HL-60 (cell line): Measurements from ENCODE around the gene COTL1.
"Not testable (repeated sequence)": the region's sequence is repeated elsewhere in the genome, so short reads cannot be mapped to it uniquely, and the experiment has no call there.

Experiments used
- DNase-seq, 2 experiments: peaks; one replicate each; pipeline ENCODE4 v3.0.0-alpha.2; 2010 to 2020; ENCODE audit warnings: low read depth in 1 of 2, low spot score in 1 of 2
- H3K27ac ChIP-seq: fragments of 250-450 bp; sonication (Bioruptor Pico); replicated peaks from 2 replicates; pipeline ENCODE4 v1.5.1; 2020; ENCODE audit warnings: mild to moderate bottlenecking, moderate library complexity
- H3K27me3 ChIP-seq: fragments of 250-450 bp; sonication (Bioruptor Pico); 2 replicates; pipeline ENCODE4 v1.5.1; 2021; ENCODE audit warnings: mild to moderate bottlenecking, moderate library complexity; ENCODE audit not compliant: insufficient read depth, poor library complexity, severe bottlenecking
- H3K4me3 ChIP-seq: replicated peaks from 2 replicates; pipeline ENCODE4 v1.5.1; 2011; ENCODE audit warnings: mild to moderate bottlenecking, control low read depth, low read length; ENCODE audit not compliant: insufficient read depth
- CTCF ChIP-seq: IDR thresholded peaks from one replicate; pipeline ENCODE4 v1.5.1; 2011; ENCODE audit warnings: low read length, control low read depth, inconsistent platforms; ENCODE audit not compliant: insufficient read depth
- GABPA ChIP-seq: IDR thresholded peaks from 2 replicates; pipeline ENCODE4 v1.6.1; 2012; ENCODE audit warnings: low read depth
- POLR2AphosphoS5 ChIP-seq: IDR thresholded peaks from 2 replicates; pipeline ENCODE4 v1.6.1; 2012; ENCODE audit warnings: low read depth
- REST ChIP-seq: IDR thresholded peaks from 2 replicates; pipeline ENCODE4 v1.6.1; 2012; ENCODE audit warnings: low read depth; ENCODE audit not compliant: insufficient replicate concordance
- SPI1 ChIP-seq: IDR thresholded peaks from 2 replicates; pipeline ENCODE4 v1.6.1; 2012; ENCODE audit warnings: low read depth, mild to moderate bottlenecking, borderline replicate concordance

The COTL1 gene

GRCh38 chr16:84637709-84638108, 19.8 kb upstream of the COTL1 start:
- TF ChIP-seq REST, result no peak
- TF ChIP-seq SPI1, result no peak
- TF ChIP-seq POLR2AphosphoS5, result no peak
- no peak for TF ChIP-seq GABPA
- TF ChIP-seq CTCF, result no peak
- no peak for DNase-seq
- Histone ChIP-seq H3K4me3 (no peak overlapping the region), H3K27me3 (no peaks in the 10 kb centered on the region), H3K27ac (no peak overlapping the region)

- Histone ChIP-seq H3K27me3 (no peaks in the 10 kb centered on the region), H3K4me3 (no peak overlapping the region), H3K27ac (no peak overlapping the region)
- TF ChIP-seq REST (no peak), GABPA (no peak), CTCF (no peak), POLR2AphosphoS5 (no peak), SPI1 (no peak)
- no peak for DNase-seq
Observed at GRCh38 chr16:84635702-84636101, 17.8 kb upstream of the COTL1 start.

- no peak for DNase-seq
Observed at GRCh38 chr16:84633622-84634021, 15.7 kb upstream of the COTL1 start.

GRCh38 chr16:84632862-84633261, 15.0 kb upstream of the COTL1 start:
- not testable (repeated sequence) for H3K27ac ChIP-seq, H3K4me3 ChIP-seq, H3K27me3 ChIP-seq, DNase-seq

More at GRCh38 chr16:84633622-84634021, 15.7 kb upstream of the COTL1 start:
- Histone ChIP-seq H3K4me3 (no peak overlapping the region), H3K27ac (no peak overlapping the region), H3K27me3 (no peaks in the 10 kb centered on the region)
- TF ChIP-seq GABPA (no peak), SPI1 (no peak), REST (no peak), POLR2AphosphoS5 (no peak), CTCF (no peak)
